ENCODE data around the gene ULBP3.
"Not testable (repeated sequence)": the region's sequence is repeated elsewhere in the genome, so short reads cannot be mapped to it uniquely, and the experiment has no call there.

Gene ULBP3

GRCh38 chr6:150076196-150076893 is 7.4 kb upstream of the ULBP3 start:
- DNase-seq (ENCODE audit: low spot score) (peak; percentile 38), FAIRE-seq (no peak)

GRCh38 chr6:150075034-150075421 is 6.1 kb upstream of the ULBP3 start:
- DNase-seq (ENCODE audit: low spot score) = no peak
- no peak for FAIRE-seq

- not testable (repeated sequence) for DNase-seq (ENCODE audit: low spot score); FAIRE-seq
Observed at GRCh38 chr6:150074396-150075033, 5.6 kb upstream of the ULBP3 start.

DNA sequence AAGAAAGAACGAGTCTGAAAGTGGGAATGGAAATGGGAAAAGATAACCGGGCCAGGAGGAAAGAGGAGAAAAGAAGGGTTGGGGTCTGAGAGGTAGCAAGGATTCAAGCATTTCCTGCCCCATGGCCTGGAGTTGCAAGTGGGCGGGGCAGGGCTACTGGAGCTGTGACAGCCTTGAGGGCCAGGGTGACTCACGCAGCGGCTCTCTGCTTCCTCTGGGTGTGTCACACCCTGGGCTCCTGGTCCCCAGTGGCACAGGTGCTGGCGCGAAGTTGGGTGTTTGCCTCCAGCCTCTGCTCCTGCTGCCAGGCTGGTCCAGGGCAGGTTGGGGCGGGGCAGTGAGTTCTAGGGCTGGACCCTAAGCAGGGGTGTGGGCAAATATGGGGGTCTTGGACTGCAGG is 3.3 kb upstream of the ULBP3 start:
- FAIRE-seq = no peak

GRCh38 chr6:150070236-150070818 is 1.4 kb upstream of the ULBP3 start:
- FAIRE-seq = no peak
- DNase-seq (ENCODE audit: low spot score) = no peak

More for the DNA sequence above, 3.3 kb upstream of the ULBP3 start:
- peak; percentile 89 for DNase-seq (ENCODE audit: low spot score)

DNA sequence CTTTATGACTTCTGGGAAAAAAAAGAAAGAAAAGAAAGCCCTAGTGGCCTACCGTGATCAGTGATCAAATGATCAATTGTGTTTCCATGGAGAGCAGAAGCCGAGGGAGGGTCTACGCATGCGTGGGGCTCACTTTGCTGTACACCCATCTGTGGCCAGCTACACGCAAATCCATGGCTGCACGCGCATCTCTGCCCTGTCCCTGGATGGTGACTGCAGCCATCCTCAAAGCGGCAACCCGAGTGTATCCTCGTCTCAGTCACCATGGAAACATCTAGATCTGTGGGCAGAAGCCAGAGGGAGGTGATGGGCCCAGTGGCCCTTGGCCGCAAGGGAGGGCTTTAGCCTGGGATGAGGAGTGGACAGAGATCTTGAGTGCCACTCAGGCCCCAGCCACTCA is 785 bp upstream of the ULBP3 start:
- no peak for DNase-seq (ENCODE audit: low spot score)
- FAIRE-seq = no peak

- FAIRE-seq = no peak
- DNase-seq (ENCODE audit: low spot score) = no peak
Observed at GRCh38 chr6:150068151-150068550, 770 bp downstream of the ULBP3 start.

DNA sequence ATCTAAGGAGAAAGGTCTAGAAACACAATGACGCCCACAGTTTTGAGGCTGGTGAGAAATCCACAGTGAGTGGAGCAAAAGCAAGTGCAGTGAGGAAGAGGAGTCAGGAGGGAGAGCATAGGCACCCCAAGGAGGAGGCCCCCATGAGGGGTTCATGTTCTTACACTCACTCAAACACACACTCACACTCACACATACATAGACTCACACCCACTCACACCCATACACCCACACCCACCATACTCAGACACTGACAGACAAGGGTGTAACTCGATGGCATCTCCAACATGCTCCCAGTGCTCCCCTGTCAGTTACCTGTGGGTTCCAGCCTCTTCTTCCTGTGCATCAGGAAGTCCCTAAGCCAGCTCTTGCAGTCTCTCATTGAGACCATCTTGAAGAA is 3.8 kb downstream of the ULBP3 start:
- DNase-seq (ENCODE audit: low spot score) (no peak), FAIRE-seq (no peak)

DNA sequence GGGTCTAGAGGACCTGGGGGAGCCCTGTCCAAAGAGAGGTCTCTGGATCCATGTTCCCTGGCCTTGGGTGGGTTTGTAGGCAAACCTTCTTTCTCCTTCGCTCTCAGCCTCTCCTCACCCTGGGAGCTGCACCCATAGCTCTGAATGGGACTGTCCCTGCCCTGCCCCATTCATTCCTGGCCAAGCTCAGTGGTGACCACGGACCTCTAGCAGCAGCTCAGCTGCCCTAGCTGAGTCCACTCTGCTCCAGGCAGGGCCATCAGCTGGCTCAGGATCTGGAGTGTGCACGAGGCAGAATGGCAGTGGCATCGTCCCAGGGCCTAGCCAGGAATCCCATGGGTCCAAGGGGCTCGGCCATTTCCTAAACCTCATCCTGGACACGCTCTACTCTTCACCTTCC is 5.3 kb downstream of the ULBP3 start:
- DNase-seq (ENCODE audit: low spot score) = no peak
- no peak for FAIRE-seq

GRCh38 chr6:150059973-150060372 is 8.9 kb downstream of the ULBP3 start:
- FAIRE-seq = not testable (repeated sequence)

DNA sequence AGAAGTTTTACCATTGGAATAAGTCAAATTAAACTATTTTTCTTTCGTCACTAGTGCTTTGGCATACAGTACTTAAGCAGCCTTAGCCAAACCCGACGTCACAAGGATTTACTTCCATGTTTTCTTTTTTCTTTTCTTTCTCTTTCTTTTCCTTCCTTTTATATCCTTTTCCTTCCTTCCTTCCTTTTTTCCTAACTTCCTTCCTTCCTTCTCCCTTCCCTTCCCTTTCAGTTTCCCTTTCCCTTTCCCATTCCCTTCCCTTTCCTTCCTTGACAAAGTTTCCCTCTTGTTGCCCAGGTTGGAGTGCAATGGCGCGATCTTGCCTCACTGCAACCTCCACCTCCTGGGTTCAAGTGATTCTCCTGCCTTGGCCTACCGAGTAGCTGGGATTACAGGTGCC is 9.9 kb downstream of the ULBP3 start:
- FAIRE-seq (no peak), DNase-seq (ENCODE audit: low spot score) (no peak)

More at GRCh38 chr6:150059973-150060372, 8.9 kb downstream of the ULBP3 start:
- DNase-seq (ENCODE audit: low spot score) = not testable (repeated sequence)

GRCh38 chr6:150058231-150058792 is 10.6 kb downstream of the ULBP3 start:
- DNase-seq (ENCODE audit: low spot score) (no peak), FAIRE-seq (no peak)

DNA sequence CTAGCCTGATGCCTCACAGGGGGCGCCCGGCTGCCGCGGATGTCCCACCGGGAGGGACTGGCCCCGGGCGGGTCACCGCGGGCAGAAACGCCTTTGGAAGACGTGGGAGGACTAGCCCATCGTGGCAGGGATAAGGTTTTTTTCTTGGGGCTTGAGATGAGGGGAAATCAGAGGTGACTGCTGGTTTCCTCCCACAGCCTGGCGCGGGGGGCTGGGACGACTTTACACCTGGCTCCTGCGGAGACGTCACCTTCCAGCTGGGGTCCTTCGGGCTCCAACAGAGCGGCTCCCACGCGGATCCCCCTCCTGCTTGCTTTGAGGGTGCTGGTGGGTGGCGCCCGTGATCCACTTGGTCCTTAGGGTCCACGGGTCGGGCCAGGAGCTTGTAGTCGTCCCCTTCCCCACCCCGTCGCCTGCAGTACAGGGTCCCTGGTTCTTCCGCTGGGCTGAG is 11.4 kb downstream of the ULBP3 start:
- FAIRE-seq (no peak), DNase-seq (ENCODE audit: low spot score) (no peak)

DNA sequence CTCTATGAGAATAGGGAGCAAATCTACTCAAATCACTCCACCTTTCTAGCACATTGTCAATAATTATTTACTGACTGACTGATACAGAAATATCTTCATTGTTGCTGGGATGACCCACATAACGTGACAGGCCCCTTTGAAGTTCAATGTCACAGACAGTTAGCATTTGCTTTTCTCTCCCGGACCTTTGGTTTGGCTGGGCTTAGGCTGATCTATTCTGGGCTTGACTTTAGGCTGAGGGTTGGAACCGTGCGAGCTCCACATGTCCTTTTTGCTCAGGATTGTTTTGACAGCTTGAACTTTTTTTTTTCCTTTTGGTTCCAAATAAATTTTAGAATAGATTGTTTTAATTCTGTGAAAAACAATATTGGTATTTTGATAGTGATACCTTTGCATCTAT is 12.0 kb downstream of the ULBP3 start:
- FAIRE-seq (no peak), DNase-seq (ENCODE audit: low spot score) (no peak)

- FAIRE-seq = no peak
- DNase-seq (ENCODE audit: low spot score) = no peak
Observed at GRCh38 chr6:150056156-150056555, 12.8 kb downstream of the ULBP3 start.

GRCh38 chr6:150055131-150055530 is 13.8 kb downstream of the ULBP3 start:
- no peak for FAIRE-seq

GRCh38 chr6:150053450-150053849 is 15.5 kb downstream of the ULBP3 start:
- FAIRE-seq (no peak), DNase-seq (ENCODE audit: low spot score) (no peak)

More at GRCh38 chr6:150055131-150055530, 13.8 kb downstream of the ULBP3 start:
- no peak for DNase-seq (ENCODE audit: low spot score)

DNA sequence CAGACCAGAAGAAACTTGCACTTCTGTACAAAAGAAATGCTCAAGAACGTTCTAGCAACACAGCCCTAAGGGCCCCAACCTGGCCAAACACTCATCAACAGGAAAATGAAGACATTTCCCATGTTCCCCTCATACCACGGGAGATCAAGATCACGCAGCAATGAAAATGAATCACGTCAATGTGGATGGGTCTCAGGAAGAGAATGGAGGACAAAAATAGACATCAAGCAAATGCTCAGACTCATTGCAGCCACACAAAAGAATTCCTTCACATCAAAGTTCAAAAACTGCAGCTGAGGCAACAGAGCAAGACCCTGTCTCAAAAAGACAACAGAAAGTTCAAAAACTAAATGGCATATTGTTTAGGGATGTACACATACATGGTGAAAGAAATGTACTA is 18.1 kb downstream of the ULBP3 start:
- FAIRE-seq (no peak), DNase-seq (ENCODE audit: low spot score) (no peak)

DNA sequence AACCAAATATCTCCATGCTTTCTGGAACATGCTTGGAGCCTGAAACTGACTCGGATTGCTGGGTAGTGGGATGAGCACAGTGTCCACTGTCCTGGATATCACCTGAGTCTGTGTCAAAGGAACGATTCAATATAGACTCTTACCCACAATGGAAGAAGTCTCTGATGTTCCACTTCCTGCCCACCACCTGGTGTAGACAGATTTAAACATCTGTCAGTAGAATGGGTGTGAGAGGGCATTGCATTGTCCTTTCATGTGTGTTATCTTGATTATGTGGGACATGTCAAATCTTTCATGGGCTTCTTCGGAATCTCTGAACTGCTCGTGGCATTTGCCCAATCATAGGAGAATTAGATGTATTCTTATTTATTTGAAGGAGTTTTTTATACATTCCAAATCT is 20.8 kb downstream of the ULBP3 start:
- FAIRE-seq (no peak), DNase-seq (ENCODE audit: low spot score) (no peak)

DNA sequence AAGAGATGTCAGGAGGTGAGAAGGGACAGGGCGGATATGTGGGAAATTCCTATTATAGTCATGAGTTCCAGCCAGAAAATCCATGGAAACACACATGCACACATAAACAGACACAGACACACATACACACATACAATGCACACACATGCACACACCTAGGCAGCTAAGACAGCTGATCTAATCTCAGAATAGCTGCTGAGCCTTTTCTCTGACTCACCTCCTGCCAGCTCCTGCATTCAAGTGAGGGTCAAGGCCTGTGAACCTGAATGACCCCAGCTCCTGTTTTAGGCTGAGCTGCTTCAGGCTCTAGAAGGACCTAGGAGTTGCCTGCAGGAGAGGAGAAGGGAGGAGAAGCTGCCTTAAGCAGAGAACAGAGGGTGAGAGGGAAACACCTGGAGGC is 22.0 kb downstream of the ULBP3 start:
- no peak for DNase-seq (ENCODE audit: low spot score)
- no peak for FAIRE-seq

DNA sequence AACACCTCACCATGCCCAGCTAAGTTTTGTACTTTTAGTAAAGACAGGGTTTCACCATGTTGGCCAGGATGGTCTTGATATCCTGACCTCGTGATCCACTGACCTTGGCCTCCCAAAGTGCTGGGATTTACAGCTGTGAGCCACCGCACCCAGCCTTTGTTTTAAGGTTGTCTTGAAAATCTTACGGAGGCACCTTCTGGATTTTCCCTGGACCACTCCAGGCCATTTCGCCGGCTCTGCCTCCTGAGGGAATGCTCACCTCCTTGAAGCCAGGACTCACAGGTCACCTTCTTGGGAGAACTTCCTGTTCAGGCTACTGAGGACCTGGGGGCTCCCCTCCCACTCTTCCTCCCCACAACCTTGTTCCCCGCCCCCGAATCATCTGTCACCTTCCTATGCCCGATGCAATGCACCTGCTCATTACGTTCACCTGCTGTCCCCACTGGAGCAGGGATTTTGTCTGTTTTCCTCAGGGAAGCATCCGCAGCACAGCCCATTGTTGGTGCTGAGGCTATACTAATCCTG is 24.2 kb downstream of the ULBP3 start:
- DNase-seq (ENCODE audit: low spot score) = no peak
- no peak for FAIRE-seq

Data from urothelium cell line (cell line).